WTC11 (cell line): Measurements from ENCODE around the gene VCAN. TPM values are rescaled to one million over a fixed set of nuclear protein-coding genes. Genes with fewer than 3 reads are reported as not detected.

Experiments used
- ATAC-seq: fragments of 200-7000 bp; cut with Tn5 transposase; 2 replicates; pipeline ENCODE4 v1.10.0; 2021; ENCODE audit warnings: mild to moderate bottlenecking, moderate library complexity
- CTCF ChIA-PET: fragments of 300-600 bp; sonication (Branson Sonifier 250); formaldehyde crosslinking; loops from one replicate; lab custom pipeline; 2021; ENCODE audit warnings: antibody characterized with exemption; lab: Charles Lee
- POLR2A ChIA-PET: fragments of 350-600 bp; sonication (Branson Sonifier 250); formaldehyde crosslinking; loops from one replicate; lab custom pipeline; 2021; ENCODE audit warnings: antibody characterized with exemption; lab: Charles Lee
- DNase-seq: peaks from one replicate; pipeline ENCODE4 v3.0.0; 2021; ENCODE audit warnings: low spot score
- H3K27ac Mint-ChIP-seq: 2 replicates; pipeline ENCODE4 v1.8.0; 2021; ENCODE audit warnings: mixed read lengths
- H3K27me3 Mint-ChIP-seq: 2 replicates; pipeline ENCODE4 v1.8.0; 2021; ENCODE audit warnings: low read depth, mild to moderate bottlenecking, moderate library complexity, mixed read lengths
- H3K36me3 Mint-ChIP-seq: 2 replicates; pipeline ENCODE4 v1.8.0; 2021; ENCODE audit warnings: mixed read lengths
- H3K4me1 Mint-ChIP-seq: 2 replicates; pipeline ENCODE4 v1.8.0; 2022; ENCODE audit warnings: mixed read lengths
- H3K4me3 Mint-ChIP-seq: 2 replicates; pipeline ENCODE4 v1.8.0; 2021; ENCODE audit warnings: mild to moderate bottlenecking, moderate library complexity, mixed read lengths
- H3K9me3 Mint-ChIP-seq: 2 replicates; pipeline ENCODE4 v1.8.0; 2021; ENCODE audit warnings: mixed read lengths
- AFF4 ChIP-seq: sonication (generic); formaldehyde crosslinking; IDR thresholded peaks from 2 replicates; pipeline ENCODE4 v1.8.1; 2023; ENCODE audit warnings: mild to moderate bottlenecking, missing genetic modification reagents, borderline replicate concordance
- CREM ChIP-seq: sonication (generic); formaldehyde crosslinking; IDR thresholded peaks from 2 replicates; pipeline ENCODE4 v1.8.1; 2022; ENCODE audit warnings: mild to moderate bottlenecking, missing genetic modification reagents, moderate library complexity
- ELF4 ChIP-seq: sonication (generic); formaldehyde crosslinking; IDR thresholded peaks from 2 replicates; pipeline ENCODE4 v1.8.1; 2022; ENCODE audit warnings: low read depth, mild to moderate bottlenecking, moderate library complexity, missing genetic modification reagents
- ESRRA ChIP-seq: sonication (generic); formaldehyde crosslinking; IDR thresholded peaks from 2 replicates; pipeline ENCODE4 v1.8.1; 2022; ENCODE audit warnings: mild to moderate bottlenecking, missing genetic modification reagents, borderline replicate concordance
- MXD4 ChIP-seq: fragments of 250-450 bp; sonication (Bioruptor Pico); IDR thresholded peaks from 2 replicates; pipeline ENCODE4 v1.8.0; 2021; ENCODE audit warnings: mild to moderate bottlenecking, moderate library complexity, borderline replicate concordance
- PRRX2 ChIP-seq: fragments of 250-450 bp; sonication (Bioruptor Pico); IDR thresholded peaks from 2 replicates; pipeline ENCODE4 v1.8.0; 2021; ENCODE audit warnings: mild to moderate bottlenecking
- SOX15 ChIP-seq: fragments of 250-450 bp; sonication (Bioruptor Pico); IDR thresholded peaks from 2 replicates; pipeline ENCODE4 v1.9.0; 2021; ENCODE audit warnings: mild to moderate bottlenecking
- STAT6 ChIP-seq: sonication (generic); formaldehyde crosslinking; conservative IDR thresholded peaks from 2 replicates; pipeline ENCODE4 v1.8.1; 2023; ENCODE audit warnings: mild to moderate bottlenecking, low read depth, missing genetic modification reagents, moderate library complexity
- TCF7 ChIP-seq: sonication (generic); formaldehyde crosslinking; IDR thresholded peaks from 2 replicates; pipeline ENCODE4 v1.8.0; 2022; ENCODE audit warnings: mild to moderate bottlenecking, low read depth, missing genetic modification reagents, moderate library complexity
- TP53 ChIP-seq: sonication (generic); formaldehyde crosslinking; IDR thresholded peaks from 2 replicates; pipeline ENCODE4 v1.8.1; 2023; ENCODE audit warnings: mild to moderate bottlenecking, missing genetic modification reagents
- USF2 ChIP-seq: sonication (generic); formaldehyde crosslinking; IDR thresholded peaks from 2 replicates; pipeline ENCODE4 v1.8.1; 2023; ENCODE audit warnings: mild to moderate bottlenecking, missing genetic modification reagents, moderate library complexity
- ZNF121 ChIP-seq: sonication (generic); formaldehyde crosslinking; IDR thresholded peaks from 2 replicates; pipeline ENCODE4 v1.8.0; 2023; ENCODE audit warnings: missing genetic modification reagents
- ZNF138 ChIP-seq: sonication (generic); formaldehyde crosslinking; conservative IDR thresholded peaks from 2 replicates; pipeline ENCODE4 v1.8.1; 2022; ENCODE audit warnings: mild to moderate bottlenecking, moderate library complexity, missing genetic modification reagents
- ZNF423 ChIP-seq: fragments of 250-450 bp; sonication (Bioruptor Pico); IDR thresholded peaks from 2 replicates; pipeline ENCODE4 v2.1.2; 2022; ENCODE audit warnings: mild to moderate bottlenecking, moderate library complexity
- ZNF671 ChIP-seq: fragments of 250-450 bp; sonication (Bioruptor Pico); IDR thresholded peaks from 2 replicates; pipeline ENCODE4 v1.8.0; 2021; ENCODE audit warnings: mild to moderate bottlenecking
- total RNA-seq: library from RNA; stranded (reverse); gene quantifications from 3 replicates; pipeline ENCODE4 v1.2.3, GENCODE V29; 2021
- TF ChIP-seq, protein P1 (sequence below): sonication (generic); formaldehyde crosslinking; IDR thresholded peaks from 2 replicates; pipeline ENCODE4 v1.8.0; 2022; ENCODE audit warnings: mild to moderate bottlenecking, missing genetic modification reagents
- TF ChIP-seq, protein P2 (sequence below): sonication (generic); formaldehyde crosslinking; IDR thresholded peaks from 2 replicates; pipeline ENCODE4 v1.8.0; 2023; ENCODE audit warnings: missing genetic modification reagents
- TF ChIP-seq, protein P3 (sequence below): fragments of 250-450 bp; sonication (Bioruptor Pico); conservative IDR thresholded peaks from 2 replicates; pipeline ENCODE4 v1.9.0; 2021; ENCODE audit warnings: mild to moderate bottlenecking
- TF ChIP-seq, protein P4 (sequence below): sonication (generic); formaldehyde crosslinking; IDR thresholded peaks from 2 replicates; pipeline ENCODE4 v1.8.1; 2022; ENCODE audit warnings: missing genetic modification reagents, borderline replicate concordance

The VCAN gene
- total RNA-seq, 1 experiment from 2014 or later: 276 TPM

DNA sequence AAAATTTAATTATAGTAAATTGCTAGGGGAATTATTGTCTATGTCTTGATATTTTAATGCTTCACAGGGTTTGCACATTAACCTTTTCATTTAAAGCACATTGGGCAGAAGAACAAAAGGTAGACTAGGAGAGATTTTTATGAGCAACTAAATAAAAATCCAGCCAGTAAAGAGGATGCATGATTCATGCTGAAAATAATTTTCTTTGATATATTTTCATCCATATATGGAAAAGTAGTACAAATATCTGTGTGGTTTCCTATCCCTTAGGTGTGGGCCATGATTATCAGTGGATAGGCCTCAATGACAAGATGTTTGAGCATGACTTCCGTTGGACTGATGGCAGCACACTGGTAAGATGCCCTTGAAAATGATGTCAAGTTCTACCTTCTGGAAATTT, 83.1 kb downstream of the VCAN start:
- no peaks in the 10 kb centered on the region for H3K9me3 Mint-ChIP-seq
- H3K4me3 Mint-ChIP-seq: no peak overlapping the region
- ChIA-PET CTCF (no interaction called here), POLR2A (no interaction called here)
- ATAC-seq (no peak), DNase-seq (no peak)
- no peaks in the 10 kb centered on the region for H3K27me3 Mint-ChIP-seq
- no peak for TF ChIP-seq ELF4
- no peak for TF ChIP-seq AFF4
- TF ChIP-seq CREM: no peak
- no peak for TF ChIP-seq MXD4 (CRISPR knock-in tag)
- TF ChIP-seq, protein P1, sequence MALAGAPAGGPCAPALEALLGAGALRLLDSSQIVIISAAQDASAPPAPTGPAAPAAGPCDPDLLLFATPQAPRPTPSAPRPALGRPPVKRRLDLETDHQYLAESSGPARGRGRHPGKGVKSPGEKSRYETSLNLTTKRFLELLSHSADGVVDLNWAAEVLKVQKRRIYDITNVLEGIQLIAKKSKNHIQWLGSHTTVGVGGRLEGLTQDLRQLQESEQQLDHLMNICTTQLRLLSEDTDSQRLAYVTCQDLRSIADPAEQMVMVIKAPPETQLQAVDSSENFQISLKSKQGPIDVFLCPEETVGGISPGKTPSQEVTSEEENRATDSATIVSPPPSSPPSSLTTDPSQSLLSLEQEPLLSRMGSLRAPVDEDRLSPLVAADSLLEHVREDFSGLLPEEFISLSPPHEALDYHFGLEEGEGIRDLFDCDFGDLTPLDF (CRISPR knock-in tag): no peak
- no peak for TF ChIP-seq ZNF671 (CRISPR knock-in tag)
- TF ChIP-seq ZNF121 (CRISPR knock-in tag): no peak
- TF ChIP-seq, protein P2, sequence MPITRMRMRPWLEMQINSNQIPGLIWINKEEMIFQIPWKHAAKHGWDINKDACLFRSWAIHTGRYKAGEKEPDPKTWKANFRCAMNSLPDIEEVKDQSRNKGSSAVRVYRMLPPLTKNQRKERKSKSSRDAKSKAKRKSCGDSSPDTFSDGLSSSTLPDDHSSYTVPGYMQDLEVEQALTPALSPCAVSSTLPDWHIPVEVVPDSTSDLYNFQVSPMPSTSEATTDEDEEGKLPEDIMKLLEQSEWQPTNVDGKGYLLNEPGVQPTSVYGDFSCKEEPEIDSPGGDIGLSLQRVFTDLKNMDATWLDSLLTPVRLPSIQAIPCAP (CRISPR knock-in tag): no peak
- no peak for TF ChIP-seq PRRX2
- TF ChIP-seq SOX15 (CRISPR knock-in tag): no peak
- TF ChIP-seq TCF7: no peak
- no peak for TF ChIP-seq ZNF138 (CRISPR knock-in tag)
- TF ChIP-seq TP53 (CRISPR knock-in tag): no peak
- no peak for TF ChIP-seq STAT6
- TF ChIP-seq, protein P3, sequence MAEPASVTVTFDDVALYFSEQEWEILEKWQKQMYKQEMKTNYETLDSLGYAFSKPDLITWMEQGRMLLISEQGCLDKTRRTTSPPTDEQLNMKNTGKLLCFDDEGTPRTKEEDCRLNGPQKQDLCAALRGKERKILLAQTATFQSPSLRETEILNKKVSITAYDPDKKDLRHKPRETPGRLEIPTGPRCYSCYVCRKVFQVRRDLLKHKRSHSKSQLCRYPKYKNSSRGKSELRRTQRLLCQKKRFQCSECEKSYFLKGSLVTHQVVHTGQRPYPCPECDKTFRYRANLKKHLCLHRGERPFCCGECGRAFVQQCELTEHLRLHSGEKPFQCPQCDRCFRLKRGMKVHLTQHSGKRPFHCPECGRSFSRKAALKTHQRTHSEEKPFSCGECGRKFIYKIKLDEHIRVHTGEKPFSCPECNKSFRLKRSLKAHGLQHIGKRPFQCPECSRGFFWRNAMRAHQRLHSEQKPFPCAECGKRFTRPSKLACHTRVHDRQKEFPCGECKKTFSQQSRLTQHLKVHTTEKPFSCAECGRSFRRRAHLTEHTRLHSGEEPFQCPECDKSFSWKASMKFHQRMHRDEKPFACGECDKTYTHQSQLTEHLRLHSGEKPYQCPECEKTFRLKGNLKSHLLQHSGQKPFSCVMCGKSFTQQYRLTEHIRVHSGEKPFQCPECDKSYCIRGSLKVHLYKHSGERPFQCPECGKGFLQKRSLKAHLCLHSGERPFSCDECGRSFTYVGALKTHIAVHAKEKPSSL (CRISPR knock-in tag): no peak
- TF ChIP-seq ZNF423: no peak
- no peak for TF ChIP-seq USF2 (CRISPR knock-in tag)
- TF ChIP-seq ESRRA (CRISPR knock-in tag): no peak
- TF ChIP-seq, protein P4, sequence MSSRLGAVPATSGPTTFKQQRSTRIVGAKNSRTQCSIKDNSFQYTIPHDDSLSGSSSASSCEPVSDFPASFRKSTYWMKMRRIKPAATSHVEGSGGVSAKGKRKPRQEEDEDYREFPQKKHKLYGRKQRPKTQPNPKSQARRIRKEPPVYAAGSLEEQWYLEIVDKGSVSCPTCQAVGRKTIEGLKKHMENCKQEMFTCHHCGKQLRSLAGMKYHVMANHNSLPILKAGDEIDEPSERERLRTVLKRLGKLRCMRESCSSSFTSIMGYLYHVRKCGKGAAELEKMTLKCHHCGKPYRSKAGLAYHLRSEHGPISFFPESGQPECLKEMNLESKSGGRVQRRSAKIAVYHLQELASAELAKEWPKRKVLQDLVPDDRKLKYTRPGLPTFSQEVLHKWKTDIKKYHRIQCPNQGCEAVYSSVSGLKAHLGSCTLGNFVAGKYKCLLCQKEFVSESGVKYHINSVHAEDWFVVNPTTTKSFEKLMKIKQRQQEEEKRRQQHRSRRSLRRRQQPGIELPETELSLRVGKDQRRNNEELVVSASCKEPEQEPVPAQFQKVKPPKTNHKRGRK (CRISPR knock-in tag): no peak
- H3K27ac Mint-ChIP-seq: no peak overlapping the region
- H3K4me1 Mint-ChIP-seq: no peaks in the 10 kb centered on the region
- H3K36me3 Mint-ChIP-seq: peaks cover 53% of the 10 kb centered on the region
